A549 (cell line): Measurements from ENCODE around the gene IGSF3.

Experiments
- CBX8 ChIP-seq: fragments of 200-600 bp; sonication (generic); IDR thresholded peaks from 2 replicates; pipeline ENCODE4 v1.6.1; 2016
- CTCF ChIP-seq: fragments of >200 bp; sonication (Bioruptor Twin); formaldehyde crosslinking; IDR thresholded peaks from 3 replicates; pipeline ENCODE4 v1.5.1; 2016
- MAFK ChIP-seq: fragments of 450-650 bp; IDR thresholded peaks from 2 replicates; pipeline ENCODE4 v1.6.1; 2014; ENCODE audit not compliant: partially characterized antibody
- MAX ChIP-seq: IDR thresholded peaks from 2 replicates; pipeline ENCODE4 v1.6.1; 2012
- NR3C1 ChIP-seq: fragments of >200 bp; sonication (Bioruptor Twin); formaldehyde crosslinking; IDR thresholded peaks from 3 replicates; pipeline ENCODE4 v1.6.1; 2017
- POLR2A ChIP-seq: IDR thresholded peaks from 2 replicates; pipeline ENCODE4 v1.6.1; 2012; ENCODE audit warnings: mild to moderate bottlenecking, low read length
- TP53 ChIP-seq: fragments of 250-450 bp; sonication (Bioruptor Pico); IDR thresholded peaks from 2 replicates; pipeline ENCODE4 v1.5.0; 2021; ENCODE audit warnings: mild to moderate bottlenecking, moderate library complexity
- USF2 ChIP-seq: fragments of 450-650 bp; IDR thresholded peaks from 2 replicates; pipeline ENCODE4 v1.6.1; 2014; ENCODE audit warnings: antibody characterized with exemption

GRCh38 chr1:116712510-116712909 is 45.0 kb upstream of the IGSF3 start:
- no peak for TF ChIP-seq CTCF
- TF ChIP-seq MAFK = no peak
- no peak for TF ChIP-seq POLR2A
- TF ChIP-seq TP53 (CRISPR knock-in tag) = no peak
- no peak for TF ChIP-seq NR3C1
- no peak for TF ChIP-seq CBX8
- no peak for TF ChIP-seq MAX
- no peak for TF ChIP-seq USF2
